Tibial nerve (tissue), 3 donors: ENCODE data around the gene FAM124B.

Experiments
- EP300 ChIP-seq, 2 donors: sonication (generic); formaldehyde crosslinking; IDR thresholded peaks; one replicate each; pipeline ENCODE4 v1.6.1; 2017; ENCODE audit warnings: antibody characterized with exemption in 2 of 2, mild to moderate bottlenecking in 1 of 2
- POLR2A ChIP-seq, 2 donors: fragments of 450-650 bp; IDR thresholded peaks; one replicate each; pipeline ENCODE4 v1.6.1; 2017; ENCODE audit warnings: antibody characterized with exemption in 2 of 2, mild to moderate bottlenecking in 2 of 2, moderate library complexity in 2 of 2

- TF ChIP-seq EP300 (IDR thresholded peaks at IDR 0.05) (no peak), POLR2A (IDR thresholded peaks at IDR 0.05) (no peak)
Observed at GRCh38 chr2:224403657-224404056, 1.8 kb upstream of the FAM124B start.
